Sigmoid colon (tissue), 4 donors: ENCODE data around the gene ASPG.

Experiments
- POLR2A ChIP-seq, 2 donors: fragments of 450-650 bp; IDR thresholded peaks; one replicate each; pipeline ENCODE4 v1.6.1; 2016; ENCODE audit warnings: antibody characterized with exemption in 2 of 2, mild to moderate bottlenecking in 2 of 2, moderate library complexity in 2 of 2
- POLR2AphosphoS5 ChIP-seq, 4 donors: sonication (generic); formaldehyde crosslinking; IDR thresholded peaks; one replicate each; pipeline ENCODE4 v1.6.1; 2017; ENCODE audit warnings: antibody characterized with exemption in 4 of 4
- TF ChIP-seq, protein P1 (sequence below), 4 experiments: fragments of 450-650 bp in 3 of 4; fragments of 200-600 bp in 1 of 4; IDR thresholded peaks; one replicate each; pipeline ENCODE4 v1.5.1; 2016 to 2019; ENCODE audit warnings: antibody characterized with exemption in 4 of 4, mild to moderate bottlenecking in 3 of 4, moderate library complexity in 2 of 4

DNA sequence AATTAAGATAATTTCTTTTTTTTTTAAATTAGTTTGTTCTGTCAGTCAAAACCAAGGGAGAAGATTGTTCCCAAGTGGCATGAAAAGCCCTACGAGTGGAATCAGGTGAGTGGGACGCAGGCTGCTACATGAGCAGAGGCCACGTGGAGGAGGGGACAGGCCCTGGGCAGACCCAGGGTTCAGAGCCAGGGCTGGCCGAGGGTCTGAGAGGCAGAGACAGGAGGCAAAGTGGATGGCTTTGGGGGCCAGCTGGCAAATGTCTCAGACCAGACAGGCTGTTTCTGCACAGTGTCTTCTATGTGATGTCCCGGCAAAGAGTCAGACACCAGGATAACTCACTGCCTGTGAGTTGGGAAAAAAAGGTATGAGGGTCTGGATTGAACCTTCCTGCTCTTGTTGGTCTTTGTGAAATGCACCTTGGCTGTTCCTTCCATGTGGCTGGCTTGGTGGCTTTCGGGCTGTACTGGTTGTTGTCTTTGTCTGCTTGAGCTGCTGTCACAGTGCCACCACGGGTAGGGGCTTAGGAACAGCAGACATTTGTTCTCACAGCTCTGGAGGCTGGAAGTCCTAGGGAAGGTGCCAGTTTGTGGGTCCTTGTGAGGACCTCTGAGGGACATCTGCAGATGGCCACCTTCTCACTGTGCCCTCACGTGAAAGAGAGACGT, 35.8 kb upstream of the ASPG start:
- TF ChIP-seq, protein P1, sequence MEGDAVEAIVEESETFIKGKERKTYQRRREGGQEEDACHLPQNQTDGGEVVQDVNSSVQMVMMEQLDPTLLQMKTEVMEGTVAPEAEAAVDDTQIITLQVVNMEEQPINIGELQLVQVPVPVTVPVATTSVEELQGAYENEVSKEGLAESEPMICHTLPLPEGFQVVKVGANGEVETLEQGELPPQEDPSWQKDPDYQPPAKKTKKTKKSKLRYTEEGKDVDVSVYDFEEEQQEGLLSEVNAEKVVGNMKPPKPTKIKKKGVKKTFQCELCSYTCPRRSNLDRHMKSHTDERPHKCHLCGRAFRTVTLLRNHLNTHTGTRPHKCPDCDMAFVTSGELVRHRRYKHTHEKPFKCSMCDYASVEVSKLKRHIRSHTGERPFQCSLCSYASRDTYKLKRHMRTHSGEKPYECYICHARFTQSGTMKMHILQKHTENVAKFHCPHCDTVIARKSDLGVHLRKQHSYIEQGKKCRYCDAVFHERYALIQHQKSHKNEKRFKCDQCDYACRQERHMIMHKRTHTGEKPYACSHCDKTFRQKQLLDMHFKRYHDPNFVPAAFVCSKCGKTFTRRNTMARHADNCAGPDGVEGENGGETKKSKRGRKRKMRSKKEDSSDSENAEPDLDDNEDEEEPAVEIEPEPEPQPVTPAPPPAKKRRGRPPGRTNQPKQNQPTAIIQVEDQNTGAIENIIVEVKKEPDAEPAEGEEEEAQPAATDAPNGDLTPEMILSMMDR (IDR thresholded peaks at IDR 0.05) = no peak
- no peak for TF ChIP-seq POLR2A (IDR thresholded peaks at IDR 0.05)
- no peak for TF ChIP-seq POLR2AphosphoS5 (IDR thresholded peaks at IDR 0.05)
